Measurements from ENCODE around the gene SEC14L2.

DNA sequence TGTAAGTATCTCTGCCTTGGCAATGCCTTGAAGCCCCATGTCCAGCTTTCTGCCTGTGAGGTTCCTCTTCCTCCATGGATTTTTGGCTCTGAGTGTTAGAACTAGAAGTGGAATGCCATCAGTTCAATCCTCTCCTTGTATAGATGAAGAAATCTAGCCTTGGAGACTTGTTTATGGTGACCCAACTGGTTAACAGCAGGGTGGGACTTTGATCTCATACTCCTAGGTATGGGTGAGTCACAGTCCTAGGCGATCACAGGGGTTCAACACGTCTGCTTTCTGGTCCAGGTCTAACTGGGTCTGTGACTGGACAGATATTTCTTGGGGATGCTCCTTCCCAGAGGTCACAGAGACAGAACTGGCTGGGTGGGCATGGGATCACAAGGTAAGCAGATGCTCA, 19.6 kb downstream of the SEC14L2 start:
- no peak for TF ChIP-seq GABPA (IDR thresholded peaks at IDR 0.05; ENCODE audit: low read depth)
- TF ChIP-seq POLR2A (IDR thresholded peaks at IDR 0.05; ENCODE audit: low read depth, low read length) = no peak
- no peak for TF ChIP-seq NR2C2 (IDR thresholded peaks at IDR 0.05; ENCODE audit: borderline replicate concordance, control insufficient read depth, insufficient read length, low read depth)
- no peak for TF ChIP-seq EZH2 (IDR thresholded peaks at IDR 0.05; ENCODE audit: borderline replicate concordance, control insufficient read depth, low read depth, low read length)
- TF ChIP-seq, protein P1, sequence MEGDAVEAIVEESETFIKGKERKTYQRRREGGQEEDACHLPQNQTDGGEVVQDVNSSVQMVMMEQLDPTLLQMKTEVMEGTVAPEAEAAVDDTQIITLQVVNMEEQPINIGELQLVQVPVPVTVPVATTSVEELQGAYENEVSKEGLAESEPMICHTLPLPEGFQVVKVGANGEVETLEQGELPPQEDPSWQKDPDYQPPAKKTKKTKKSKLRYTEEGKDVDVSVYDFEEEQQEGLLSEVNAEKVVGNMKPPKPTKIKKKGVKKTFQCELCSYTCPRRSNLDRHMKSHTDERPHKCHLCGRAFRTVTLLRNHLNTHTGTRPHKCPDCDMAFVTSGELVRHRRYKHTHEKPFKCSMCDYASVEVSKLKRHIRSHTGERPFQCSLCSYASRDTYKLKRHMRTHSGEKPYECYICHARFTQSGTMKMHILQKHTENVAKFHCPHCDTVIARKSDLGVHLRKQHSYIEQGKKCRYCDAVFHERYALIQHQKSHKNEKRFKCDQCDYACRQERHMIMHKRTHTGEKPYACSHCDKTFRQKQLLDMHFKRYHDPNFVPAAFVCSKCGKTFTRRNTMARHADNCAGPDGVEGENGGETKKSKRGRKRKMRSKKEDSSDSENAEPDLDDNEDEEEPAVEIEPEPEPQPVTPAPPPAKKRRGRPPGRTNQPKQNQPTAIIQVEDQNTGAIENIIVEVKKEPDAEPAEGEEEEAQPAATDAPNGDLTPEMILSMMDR (IDR thresholded peaks at IDR 0.05 in 2 of 3, conservative IDR thresholded peaks at IDR 0.05 in 1 of 3; ENCODE audit: control insufficient read depth in 2 of 3, extremely low read depth in 1 of 3, insufficient read depth in 1 of 3, low read depth in 3 of 3, low read length in 3 of 3) = no peak
- TF ChIP-seq SIN3A (IDR thresholded peaks at IDR 0.05; ENCODE audit: low read depth, low read length) = no peak
- no peak for TF ChIP-seq SMC3 (IDR thresholded peaks at IDR 0.05; ENCODE audit: borderline replicate concordance, low read length)

Measured in GM12878 (cell line).